Thymus (tissue), 11 donors: ENCODE measurements around the gene COL15A1. TPM values are rescaled to one million over a fixed set of nuclear protein-coding genes. Genes with fewer than 3 reads are reported as not detected.

Source experiments
- DNase-seq, 9 donors: peaks; one replicate each; pipeline ENCODE4 v3.0.0-alpha.2; 2013; ENCODE audit warnings: low spot score in 9 of 9, low read depth in 6 of 9, missing footprints in 1 of 9
- H3K27ac ChIP-seq, 2 donors: one replicate each; pipeline ENCODE4 v1.5.1; 2013; ENCODE audit warnings: control low read depth in 1 of 2, low read depth in 1 of 2, low read length in 1 of 2, mild to moderate bottlenecking in 1 of 2, moderate library complexity in 1 of 2
- H3K27me3 ChIP-seq, 2 donors: one replicate each; pipeline ENCODE4 v1.5.1; 2013; ENCODE audit warnings: low read length in 1 of 2; ENCODE audit not compliant: control insufficient read depth in 2 of 2, insufficient read depth in 1 of 2
- H3K36me3 ChIP-seq, 2 donors: one replicate each; pipeline ENCODE4 v1.5.1; 2013; ENCODE audit warnings: low read length in 1 of 2, mild to moderate bottlenecking in 1 of 2, moderate library complexity in 1 of 2; ENCODE audit not compliant: control insufficient read depth in 2 of 2, insufficient read depth in 2 of 2
- H3K4me1 ChIP-seq, 2 donors: one replicate each; pipeline ENCODE4 v1.5.1; 2013; ENCODE audit warnings: low read length in 2 of 2; ENCODE audit not compliant: control insufficient read depth in 2 of 2, insufficient read depth in 2 of 2
- H3K4me3 ChIP-seq, 2 donors: one replicate each; pipeline ENCODE4 v1.5.1; 2013; ENCODE audit warnings: low read length in 2 of 2, control low read depth in 1 of 2, mild to moderate bottlenecking in 1 of 2
- H3K9me3 ChIP-seq, 2 donors: one replicate each; pipeline ENCODE4 v1.5.1; 2013; ENCODE audit warnings: low read length in 1 of 2, mild to moderate bottlenecking in 1 of 2; ENCODE audit not compliant: control insufficient read depth in 2 of 2, insufficient read depth in 1 of 2
- WGBS: extraction: QIAGEN DNeasy Blood & Tissue Kit; methylation state at CpG from one replicate; pipeline ENCODE4 v1.1.7; 2013; 5-methylcytosine and 5-hydroxymethylcytosine counted together
- polyA plus RNA-seq: library from polyadenylated mRNA; stranded (reverse); fragments of 200-250 nt; gene quantifications from one replicate; pipeline ENCODE4 v1.2.3, GENCODE V29; 2013
- total RNA-seq: library from RNA; stranded (reverse); fragments of 120-200 nt; gene quantifications from one replicate; pipeline ENCODE4 v1.2.4, GENCODE V29; 2013
- donor health status: healthy.

Gene COL15A1
- total and polyA plus RNA-seq, 2 donors: 3.8 to 13.2 TPM

DNA sequence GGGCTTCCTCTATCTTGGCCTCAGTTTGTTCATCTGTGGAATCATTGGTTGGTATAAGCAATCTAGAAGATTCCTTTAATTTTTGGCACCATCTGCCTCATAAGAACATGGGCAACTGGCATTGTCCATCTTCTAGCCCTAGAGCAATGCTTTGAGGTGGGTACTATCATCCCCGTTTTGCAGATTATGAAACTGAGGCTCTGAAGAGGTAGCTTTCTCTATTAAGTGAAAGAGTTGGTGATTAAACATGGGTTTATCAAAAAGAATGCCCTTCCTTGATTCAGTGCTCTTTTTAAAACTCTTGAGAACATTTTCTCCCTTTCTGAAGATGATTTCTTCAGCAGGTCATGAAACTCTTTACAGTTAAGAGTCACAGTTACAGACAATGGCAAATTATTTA lies 118.8 kb downstream of the COL15A1 start:
- Histone ChIP-seq H3K27me3 (no peaks in the 10 kb centered on the region), H3K36me3 (no peaks in the 10 kb centered on the region), H3K4me3 (no peak overlapping the region), H3K4me1 (peaks cover 31% of the 10 kb centered on the region in 2 donors), H3K9me3 (no peaks in the 10 kb centered on the region), H3K27ac (no peak overlapping the region)
- DNase-seq: no peak
- 98% methylated on average over 1 of the region's 1 CpG for WGBS

DNA sequence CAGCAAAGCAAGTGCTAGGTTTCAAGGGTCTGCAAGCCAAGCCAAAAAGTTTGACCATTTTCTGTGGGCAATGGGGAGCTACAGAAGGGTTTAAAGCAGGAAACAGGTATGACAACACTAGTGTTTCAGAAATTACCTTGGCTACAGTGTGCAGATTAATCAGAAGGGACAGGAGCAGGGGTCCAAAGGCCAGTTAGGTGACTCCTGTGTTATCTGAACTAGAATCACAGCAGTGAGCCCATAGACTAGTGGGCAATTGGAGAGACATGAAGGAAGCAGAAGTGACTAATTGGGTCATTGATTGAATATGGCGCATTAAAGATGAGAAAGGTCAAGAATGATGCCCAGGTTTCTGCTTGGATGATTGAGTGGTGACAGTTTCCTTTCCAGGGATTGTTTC lies 119.8 kb downstream of the COL15A1 start:
- H3K4me1 ChIP-seq: peaks cover 21% of the 10 kb centered on the region in 2 donors
- no peaks in the 10 kb centered on the region for H3K9me3 ChIP-seq
- no peak overlapping the region for H3K4me3 ChIP-seq
- DNase-seq: no peak
- H3K36me3 ChIP-seq: no peaks in the 10 kb centered on the region
- no peaks in the 10 kb centered on the region for H3K27me3 ChIP-seq
- H3K27ac ChIP-seq: no peak overlapping the region
- 98% methylated on average over 1 of the region's 1 CpG for WGBS

DNA sequence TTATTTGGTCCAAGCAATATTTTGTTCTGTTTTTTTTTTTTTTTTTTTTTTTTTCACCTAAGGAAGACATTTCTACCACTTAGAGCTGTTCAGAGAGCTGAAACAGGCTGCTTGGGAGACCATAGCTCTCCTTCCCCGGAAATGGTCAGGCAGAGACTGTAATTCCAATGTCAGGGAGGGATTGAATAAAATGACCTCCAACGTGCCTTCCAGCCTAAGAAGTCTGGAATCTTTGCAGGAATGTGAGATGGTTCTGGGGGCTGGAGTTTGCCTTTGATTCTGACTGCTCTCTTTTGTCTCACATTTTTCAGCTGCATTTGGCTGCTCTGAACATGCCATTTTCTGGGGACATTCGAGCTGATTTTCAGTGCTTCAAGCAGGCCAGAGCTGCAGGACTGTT lies 122.9 kb downstream of the COL15A1 start:
- H3K27ac ChIP-seq: no peak overlapping the region
- no peak overlapping the region for H3K4me3 ChIP-seq
- no peaks in the 10 kb centered on the region for H3K36me3 ChIP-seq
- DNase-seq: no peak
- 95% methylated on average over 3 of the region's 3 CpGs for WGBS
- peaks cover 9 to 19% of the 10 kb centered on the region in 2 donors for H3K4me1 ChIP-seq
- H3K9me3 ChIP-seq: no peaks in the 10 kb centered on the region
- H3K27me3 ChIP-seq: no peaks in the 10 kb centered on the region

DNA sequence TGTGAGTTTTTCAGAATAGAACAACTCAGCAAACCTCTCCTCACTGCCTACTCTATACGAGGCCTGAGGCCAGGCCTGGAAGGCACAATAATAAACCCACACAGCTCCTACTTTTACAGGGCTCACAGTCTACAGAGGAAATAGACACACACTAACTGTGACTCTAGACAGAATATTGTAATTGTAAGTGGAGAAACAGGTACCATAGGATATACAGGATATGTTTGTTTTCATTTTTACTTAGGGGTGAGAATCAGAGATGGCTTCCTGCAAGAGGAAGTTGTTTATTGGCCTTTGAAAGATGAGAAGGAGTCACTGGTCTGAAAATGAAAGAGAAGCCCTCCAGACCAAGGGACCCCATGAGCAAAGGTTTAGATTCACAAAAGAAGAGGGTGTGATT lies 125.4 kb downstream of the COL15A1 start:
- Histone ChIP-seq H3K9me3 (no peaks in the 10 kb centered on the region), H3K36me3 (no peaks in the 10 kb centered on the region), H3K27ac (peak overlapping the region; percentile 8 to 61), H3K4me3 (no peak overlapping the region), H3K4me1 (peaks cover 6 to 19% of the 10 kb centered on the region in 2 donors), H3K27me3 (no peaks in the 10 kb centered on the region)
- WGBS: 86% methylated on average over 1 of the region's 1 CpG
- peak in 1 of 9 donors; percentile 43 for DNase-seq

DNA sequence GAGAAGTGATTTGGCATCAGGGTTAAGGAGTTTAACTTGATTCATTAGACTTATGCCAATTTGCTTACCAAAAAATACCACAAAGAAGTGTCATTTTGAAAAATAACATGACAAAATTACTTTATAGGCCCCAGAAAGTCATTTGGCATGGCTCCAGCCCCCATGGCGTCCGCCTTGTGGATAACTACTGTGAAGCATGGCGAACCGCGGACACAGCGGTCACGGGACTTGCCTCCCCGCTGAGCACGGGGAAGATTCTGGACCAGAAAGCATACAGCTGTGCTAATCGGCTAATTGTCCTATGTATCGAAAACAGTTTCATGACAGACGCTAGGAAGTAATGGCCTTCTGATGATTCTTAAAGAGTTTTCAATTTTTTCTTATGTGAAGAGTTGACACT lies 125.8 kb downstream of the COL15A1 start:
- Histone ChIP-seq H3K27me3 (no peaks in the 10 kb centered on the region), H3K9me3 (no peaks in the 10 kb centered on the region), H3K4me3 (no peak overlapping the region), H3K4me1 (peaks cover 6 to 19% of the 10 kb centered on the region in 2 donors), H3K36me3 (no peaks in the 10 kb centered on the region), H3K27ac (peak overlapping the region; percentile 8 to 61)
- 95% methylated on average over 12 of the region's 12 CpGs for WGBS
- no peak for DNase-seq

DNA sequence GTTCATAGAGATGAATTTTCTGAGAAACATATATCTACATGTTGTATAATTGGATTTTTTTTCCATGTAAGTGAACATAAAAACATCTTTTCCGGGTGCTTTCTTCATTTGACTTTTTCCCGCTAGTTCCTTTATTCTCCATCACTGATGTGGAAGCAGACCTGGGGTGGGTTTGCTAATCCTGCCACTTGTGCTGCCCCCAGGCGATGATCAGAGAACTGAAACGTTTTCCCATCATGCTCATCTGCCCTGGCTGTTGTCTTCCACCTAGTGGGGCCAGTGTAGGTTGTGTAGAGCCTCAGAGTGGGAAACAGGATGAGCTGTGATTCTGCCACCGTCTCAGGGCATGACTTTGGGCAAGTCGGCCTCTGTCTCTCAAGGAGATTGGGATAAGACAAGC lies 127.0 kb downstream of the COL15A1 start:
- no peaks in the 10 kb centered on the region for H3K9me3 ChIP-seq
- DNase-seq: no peak
- no peaks in the 10 kb centered on the region for H3K36me3 ChIP-seq
- H3K4me1 ChIP-seq: peaks cover 6 to 27% of the 10 kb centered on the region in 2 donors
- H3K4me3 ChIP-seq: no peak overlapping the region
- no peak overlapping the region for H3K27ac ChIP-seq
- WGBS: 90% methylated on average over 6 of the region's 6 CpGs
- no peaks in the 10 kb centered on the region for H3K27me3 ChIP-seq

DNA sequence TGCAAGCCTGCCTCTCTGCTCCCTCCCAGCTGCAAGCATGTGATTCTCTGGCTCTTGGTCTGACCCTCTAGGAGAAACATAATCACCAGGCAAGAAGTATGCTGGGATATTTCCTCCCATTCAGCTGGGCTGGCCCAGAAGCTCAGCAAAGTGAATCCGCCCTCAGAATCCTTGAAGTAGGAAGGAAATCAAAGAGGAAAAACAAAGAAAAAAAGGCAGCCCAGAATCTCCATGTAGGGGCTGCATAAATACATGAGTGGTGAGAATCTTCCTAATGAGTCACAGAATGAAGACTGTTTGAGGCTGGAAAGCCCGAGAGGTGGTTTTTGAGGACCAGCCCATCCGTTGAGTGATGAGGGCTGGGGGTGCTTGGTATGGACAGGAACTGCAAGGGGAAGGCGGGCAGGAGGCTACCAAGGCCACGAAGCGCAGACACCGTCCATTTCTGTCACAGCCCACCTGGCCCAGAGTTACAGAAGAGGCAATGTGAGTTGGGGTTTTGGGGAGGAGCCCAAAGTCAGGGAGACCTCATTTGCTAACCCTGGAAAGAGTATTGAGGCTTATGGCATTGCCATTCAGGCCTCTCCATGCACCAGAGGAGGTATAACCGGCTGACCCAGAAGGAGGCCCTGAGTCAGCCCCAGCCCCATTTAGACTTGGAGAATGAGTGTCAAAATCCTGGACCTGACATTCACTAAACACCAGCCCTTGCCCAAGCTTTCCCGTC lies 127.8 kb downstream of the COL15A1 start:
- no peaks in the 10 kb centered on the region for H3K36me3 ChIP-seq
- DNase-seq: no peak
- no peaks in the 10 kb centered on the region for H3K9me3 ChIP-seq
- peak overlapping the region in 1 of 2 donors; percentile 4 for H3K27ac ChIP-seq
- H3K27me3 ChIP-seq: no peaks in the 10 kb centered on the region
- WGBS: 98% methylated on average over 9 of the region's 9 CpGs
- no peak overlapping the region for H3K4me3 ChIP-seq
- H3K4me1 ChIP-seq: peaks cover 10 to 33% of the 10 kb centered on the region in 2 donors

DNA sequence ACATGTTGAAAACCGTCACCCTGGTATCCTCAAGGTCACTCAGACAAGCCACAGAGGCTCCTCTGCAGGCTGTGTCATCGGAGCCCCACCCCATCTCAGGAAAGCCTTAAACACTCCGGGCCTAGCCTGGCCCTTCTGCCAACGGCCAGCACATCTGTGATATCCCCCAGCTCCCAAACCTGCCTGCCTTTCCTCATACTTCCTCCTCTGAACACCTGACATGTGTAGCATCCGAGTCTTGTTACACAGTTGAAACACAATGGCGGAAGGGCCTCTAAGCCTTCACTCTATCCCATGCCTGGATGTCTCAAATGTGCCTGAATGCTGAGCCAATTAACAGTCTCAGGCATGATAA lies 128.3 kb downstream of the COL15A1 start:
- peaks cover 15 to 38% of the 10 kb centered on the region in 2 donors for H3K4me1 ChIP-seq
- no peaks in the 10 kb centered on the region for H3K9me3 ChIP-seq
- no peak for DNase-seq
- no peak overlapping the region for H3K27ac ChIP-seq
- H3K36me3 ChIP-seq: no peaks in the 10 kb centered on the region
- no peaks in the 10 kb centered on the region for H3K27me3 ChIP-seq
- H3K4me3 ChIP-seq: no peak overlapping the region
- WGBS: 88% methylated on average over 6 of the region's 6 CpGs

DNA sequence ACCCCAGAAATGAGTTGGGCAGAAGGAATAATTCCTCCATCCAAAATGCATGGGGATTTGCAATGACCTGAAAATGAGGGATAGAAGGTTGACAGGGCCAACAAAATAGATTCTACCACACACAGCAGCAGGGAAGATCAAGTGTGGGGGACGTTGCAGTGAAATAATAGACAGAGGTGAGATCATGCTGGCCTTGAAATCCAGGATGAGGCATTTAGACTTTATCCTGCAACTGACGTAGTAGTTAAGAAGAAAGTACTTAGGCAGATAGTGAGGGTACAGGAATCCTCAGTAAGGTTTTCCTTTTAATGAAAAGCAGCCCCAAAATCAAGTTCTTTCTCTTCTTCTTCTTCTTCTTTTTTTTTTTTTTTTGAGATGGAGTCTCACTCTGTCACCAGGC lies 129.6 kb downstream of the COL15A1 start:
- WGBS: 94% methylated on average over 2 of the region's 2 CpGs
- peaks cover 17 to 42% of the 10 kb centered on the region in 2 donors for H3K4me1 ChIP-seq

More for the DNA sequence above, 129.6 kb downstream of the COL15A1 start:
- Histone ChIP-seq H3K36me3 (no peaks in the 10 kb centered on the region), H3K27me3 (no peaks in the 10 kb centered on the region), H3K9me3 (no peaks in the 10 kb centered on the region), H3K4me3 (no peak overlapping the region), H3K27ac (no peak overlapping the region)
- DNase-seq: no peak
